SK-N-SH (cell line): Measurements from ENCODE around the gene LRRC17.

Source experiments
- EP300 ChIP-seq, 2 experiments: IDR thresholded peaks; 2 replicates each; pipeline versions ENCODE4 v1.4.0 to v1.6.1; 2012; ENCODE audit warnings: borderline replicate concordance in 1 of 2, low read depth in 1 of 2, low read length in 1 of 2
- GABPA ChIP-seq: IDR thresholded peaks from 2 replicates; pipeline ENCODE4 v1.4.0; 2012; ENCODE audit warnings: low read depth, mild to moderate bottlenecking
- MXI1 ChIP-seq: IDR thresholded peaks from 2 replicates; pipeline ENCODE4 v1.6.1; 2012; ENCODE audit warnings: mild to moderate bottlenecking, low read depth, low read length, improper control_type of control experiment
- POLR2AphosphoS5 ChIP-seq: IDR thresholded peaks from 2 replicates; pipeline ENCODE4 v1.6.1; 2012; ENCODE audit warnings: low read depth, low read length
- RCOR1 ChIP-seq: fragments of 150-350 bp; IDR thresholded peaks from 2 replicates; pipeline ENCODE4 v1.6.1; 2017; ENCODE audit warnings: antibody characterized with exemption, low read length
- RXRA ChIP-seq: IDR thresholded peaks from 2 replicates; pipeline ENCODE4 v1.4.0; 2012; ENCODE audit warnings: low read depth, mild to moderate bottlenecking, borderline replicate concordance
- SMC3 ChIP-seq: IDR thresholded peaks from 2 replicates; pipeline ENCODE4 v1.6.1; 2012; ENCODE audit warnings: low read depth, low read length, improper control_type of control experiment
- TAF1 ChIP-seq: IDR thresholded peaks from 2 replicates; pipeline ENCODE4 v1.6.1; 2012; ENCODE audit warnings: low read depth, mild to moderate bottlenecking, low read length, moderate library complexity, borderline replicate concordance
- YY1 ChIP-seq: IDR thresholded peaks from 2 replicates; pipeline ENCODE4 v1.4.0; 2012; ENCODE audit warnings: low read depth, mild to moderate bottlenecking
- ZBTB33 ChIP-seq: IDR thresholded peaks from 2 replicates; pipeline ENCODE4 v1.4.0; 2012; ENCODE audit warnings: low read depth, borderline replicate concordance
- TF ChIP-seq, protein P1 (sequence below): fragments of 200-600 bp; sonication (generic); IDR thresholded peaks from 2 replicates; pipeline ENCODE4 v1.6.1; 2017; ENCODE audit warnings: antibody characterized with exemption, mild to moderate bottlenecking, moderate library complexity

GRCh38 chr7:102891693-102892261 is 21.0 kb upstream of the LRRC17 start:
- TF ChIP-seq, protein P1, sequence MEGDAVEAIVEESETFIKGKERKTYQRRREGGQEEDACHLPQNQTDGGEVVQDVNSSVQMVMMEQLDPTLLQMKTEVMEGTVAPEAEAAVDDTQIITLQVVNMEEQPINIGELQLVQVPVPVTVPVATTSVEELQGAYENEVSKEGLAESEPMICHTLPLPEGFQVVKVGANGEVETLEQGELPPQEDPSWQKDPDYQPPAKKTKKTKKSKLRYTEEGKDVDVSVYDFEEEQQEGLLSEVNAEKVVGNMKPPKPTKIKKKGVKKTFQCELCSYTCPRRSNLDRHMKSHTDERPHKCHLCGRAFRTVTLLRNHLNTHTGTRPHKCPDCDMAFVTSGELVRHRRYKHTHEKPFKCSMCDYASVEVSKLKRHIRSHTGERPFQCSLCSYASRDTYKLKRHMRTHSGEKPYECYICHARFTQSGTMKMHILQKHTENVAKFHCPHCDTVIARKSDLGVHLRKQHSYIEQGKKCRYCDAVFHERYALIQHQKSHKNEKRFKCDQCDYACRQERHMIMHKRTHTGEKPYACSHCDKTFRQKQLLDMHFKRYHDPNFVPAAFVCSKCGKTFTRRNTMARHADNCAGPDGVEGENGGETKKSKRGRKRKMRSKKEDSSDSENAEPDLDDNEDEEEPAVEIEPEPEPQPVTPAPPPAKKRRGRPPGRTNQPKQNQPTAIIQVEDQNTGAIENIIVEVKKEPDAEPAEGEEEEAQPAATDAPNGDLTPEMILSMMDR = no peak
- peak in 1 of 2 experiments; percentile 77; a peak in 1 of 4 replicates for TF ChIP-seq EP300 (IDR thresholded peaks at IDR 0.05; ENCODE audit: borderline replicate concordance in 1 of 2, low read depth in 1 of 2, low read length in 1 of 2)
- TF ChIP-seq MXI1 = no peak
- TF ChIP-seq GABPA = no peak
- no peak for TF ChIP-seq RCOR1
- TF ChIP-seq YY1 = no peak
- no peak for TF ChIP-seq ZBTB33
- TF ChIP-seq RXRA = no peak; the same call in 1 of the 2 replicates
- peak; percentile 52; the same call in 1 of the 2 replicates for TF ChIP-seq POLR2AphosphoS5
- no peak for TF ChIP-seq SMC3
- TF ChIP-seq TAF1 = 0 out of 2 replicates have a peak, but pooled peaks have one; percentile 15
